K562 (cell line): ENCODE results near the gene KCNQ5. TPM values are rescaled to one million over a fixed set of nuclear protein-coding genes. Genes with fewer than 3 reads are reported as not detected.

ENCODE experiments used
- ATAC-seq: fragments of 200-7000 bp; cut with Tn5 transposase; 3 replicates; pipeline ENCODE4 v1.9.1; 2020; ENCODE audit warnings: moderate library complexity
- BruUV-seq: library from RNA; stranded (reverse); fragments of 400-500 nt; replicated peaks from 2 replicates; lab custom pipeline; 2021; lab: Mats Ljungman, UMichigan
- CTCF ChIA-PET: fragments of 300-600 bp; formaldehyde crosslinking; extraction: SDS; loops from one replicate; lab custom pipeline; 2021; ENCODE audit warnings: low intra/inter-chr PET ratio; lab: Yijun Ruan, JAX
- POLR2A ChIA-PET: fragments of 300-600, 350-650 bp; sonication (Branson Sonifier 250); formaldehyde crosslinking; extraction: SDS; loops from one replicate; lab custom pipeline; 2021; ENCODE audit warnings: antibody characterized with exemption, inconsistent platforms; lab: Yijun Ruan, JAX
- DNase-seq, 4 experiments: peaks; one replicate each; pipeline versions ENCODE4 v3.0.0 to v3.0.0-alpha.2; 2011 to 2018; ENCODE audit warnings: low spot score in 3 of 4, mixed read lengths in 3 of 4; ENCODE audit errors: extremely low read depth in 1 of 4
- FAIRE-seq: peaks from 2 replicates; lab custom pipeline; 2011; peaks lifted over from hg19 to GRCh38; lab: Jason Lieb, UNC
- H2AFZ ChIP-seq: 2 replicates; pipeline ENCODE4 v1.6.0; 2011; ENCODE audit warnings: low read depth, low read length, control low read depth, inconsistent platforms
- H3K27ac ChIP-seq: fragments of 200-600 bp; 3 replicates; pipeline ENCODE4 v1.8.0; 2011; ENCODE audit warnings: low read depth, mild to moderate bottlenecking, control low read depth, inconsistent platforms, low read length, moderate library complexity, mixed read lengths; ENCODE audit errors: extremely low read depth
- H3K27me3 ChIP-seq, 2 experiments: fragments of 300-600 bp in 1 of 2; 2 replicates in 1 of 2; 3 replicates in 1 of 2; pipeline versions ENCODE4 v1.6.0 to v1.8.0; 2011; ENCODE audit warnings: inconsistent platforms in 2 of 2, low read length in 2 of 2, mild to moderate bottlenecking in 1 of 2, mixed read lengths in 1 of 2, moderate library complexity in 1 of 2; ENCODE audit not compliant: control insufficient read depth in 2 of 2, insufficient read depth in 2 of 2
- H3K36me3 ChIP-seq: fragments of 300-600 bp; 3 replicates; pipeline ENCODE4 v1.8.0; 2011; ENCODE audit warnings: mild to moderate bottlenecking, low read length, inconsistent platforms; ENCODE audit not compliant: control insufficient read depth, insufficient read depth
- H3K4me1 ChIP-seq, 2 experiments: fragments of 200-600 bp in 1 of 2; replicated peaks in 1 of 2; 2 replicates in 1 of 2; 3 replicates in 1 of 2; pipeline versions ENCODE4 v1.5.1 to v1.8.0; 2011; ENCODE audit warnings: inconsistent platforms in 2 of 2, low read length in 2 of 2, mild to moderate bottlenecking in 1 of 2, mixed read lengths in 1 of 2, moderate library complexity in 1 of 2; ENCODE audit not compliant: control insufficient read depth in 2 of 2, insufficient read depth in 2 of 2
- H3K4me2 ChIP-seq: 2 replicates; pipeline ENCODE4 v1.6.1; 2011; ENCODE audit warnings: low read length, control low read depth, inconsistent platforms, mixed read lengths; ENCODE audit not compliant: insufficient read depth
- H3K4me3 ChIP-seq: fragments of 200-600 bp; sonication (generic), shearing (Covaris generic); 2 replicates; pipeline ENCODE4 v1.5.1; 2016; ENCODE audit warnings: control low read depth, inconsistent platforms
- H3K79me2 ChIP-seq: fragments of 200-600 bp; 3 replicates; pipeline ENCODE4 v1.8.0; 2011; ENCODE audit warnings: low read length, inconsistent platforms; ENCODE audit not compliant: control insufficient read depth, insufficient read depth
- H3K9ac ChIP-seq, 2 experiments: 2 replicates each; pipeline versions ENCODE4 v1.6.0 to v1.6.1; 2011; ENCODE audit warnings: low read depth in 2 of 2, low read length in 2 of 2, control low read depth in 1 of 2, inconsistent platforms in 1 of 2, mild to moderate bottlenecking in 1 of 2, mixed read lengths in 1 of 2; ENCODE audit not compliant: insufficient read depth in 1 of 2
- H3K9me1 ChIP-seq: one replicate; pipeline ENCODE4 v1.6.0; 2011; ENCODE audit warnings: inconsistent platforms, mild to moderate bottlenecking, low read length, moderate library complexity; ENCODE audit not compliant: control insufficient read depth, insufficient read depth
- H3K9me3 ChIP-seq: replicated peaks from 2 replicates; pipeline ENCODE4 v1.5.1; 2011; ENCODE audit warnings: low read depth, low read length, inconsistent platforms; ENCODE audit not compliant: control insufficient read depth, insufficient read depth
- H4K20me1 ChIP-seq: replicated peaks from 2 replicates; pipeline ENCODE4 v1.6.1; 2011; ENCODE audit warnings: low read length, inconsistent platforms, mixed read lengths; ENCODE audit not compliant: control insufficient read depth, insufficient read depth
- BHLHE40 ChIP-seq: IDR thresholded peaks from 2 replicates; pipeline ENCODE4 v1.6.1; 2011; ENCODE audit warnings: low read length, improper control_type of control experiment
- CBX2 ChIP-seq: fragments of 200-600 bp; sonication (generic); IDR thresholded peaks from one replicate; pipeline ENCODE4 v1.6.1; 2012; ENCODE audit warnings: mild to moderate bottlenecking, low read length, inconsistent platforms; ENCODE audit not compliant: insufficient read depth, poor library complexity, severe bottlenecking
- EP300 ChIP-seq: IDR thresholded peaks from 2 replicates; pipeline ENCODE4 v1.6.1; 2012; ENCODE audit warnings: low read length, improper control_type of control experiment
- ETV1 ChIP-seq: fragments of 450-650 bp; conservative IDR thresholded peaks from 2 replicates; pipeline ENCODE4 v1.6.1; 2016; ENCODE audit warnings: missing genetic modification characterization, control low read depth, low read depth, missing compliant biosample characterization
- GABPA ChIP-seq: fragments of 200-800 bp; sonication (Bioruptor generic); conservative IDR thresholded peaks from 2 replicates; pipeline ENCODE4 v1.6.1; 2016; ENCODE audit warnings: low read depth, missing genetic modification characterization, missing compliant biosample characterization
- GABPB1 ChIP-seq: sonication (generic); formaldehyde crosslinking; IDR thresholded peaks from 2 replicates; pipeline ENCODE4 v1.8.0; 2022; ENCODE audit warnings: mild to moderate bottlenecking, missing genetic modification reagents
- GTF2A2 ChIP-seq: IDR thresholded peaks from 2 replicates; pipeline ENCODE4 v1.6.1; 2016; ENCODE audit warnings: mild to moderate bottlenecking, missing genetic modification characterization, missing compliant biosample characterization
- JUNB ChIP-seq: fragments of 450-650 bp; formaldehyde crosslinking; conservative IDR thresholded peaks from 2 replicates; pipeline ENCODE4 v1.4.0; 2020; ENCODE audit warnings: mild to moderate bottlenecking
- MCM3 ChIP-seq: fragments of 450-650 bp; IDR thresholded peaks from 2 replicates; pipeline ENCODE4 v1.6.1; 2016
- NFATC3 ChIP-seq: fragments of 450-650 bp; IDR thresholded peaks from 2 replicates; pipeline ENCODE4 v1.6.1; 2017; ENCODE audit warnings: mild to moderate bottlenecking
- NRF1 ChIP-seq, 2 experiments: fragments of 450-650 bp; IDR thresholded peaks in 1 of 2; conservative IDR thresholded peaks in 1 of 2; 2 replicates each; pipeline ENCODE4 v1.6.1; 2014; ENCODE audit warnings: mild to moderate bottlenecking in 2 of 2
- PTRF ChIP-seq: fragments of 450-650 bp; IDR thresholded peaks from 2 replicates; pipeline ENCODE4 v1.6.1; 2016; ENCODE audit warnings: mild to moderate bottlenecking, missing genetic modification characterization, missing compliant biosample characterization
- SMAD1 ChIP-seq: fragments of 150-350 bp; IDR thresholded peaks from 2 replicates; pipeline ENCODE4 v1.6.1; 2014; ENCODE audit warnings: low read length, low read depth; ENCODE audit not compliant: partially characterized antibody
- XRCC5 ChIP-seq: fragments of 200-400 bp; formaldehyde crosslinking; IDR thresholded peaks from 2 replicates; pipeline ENCODE4 v1.6.1; 2017; ENCODE audit warnings: low read depth, mild to moderate bottlenecking, low read length
- ZNF699 ChIP-seq: fragments of 250-450 bp; sonication (Bioruptor Pico); IDR thresholded peaks from 2 replicates; pipeline ENCODE4 v1.8.0; 2021; ENCODE audit warnings: mild to moderate bottlenecking, moderate library complexity; ENCODE audit not compliant: insufficient replicate concordance
- WGBS: fragments of 100-300 bp; shearing (Covaris generic); methylation state at CpG from one replicate; pipeline ENCODE4 v1.1.6; 2016; ENCODE audit warnings: low coverage, mixed read lengths; ENCODE audit not compliant: insufficient coverage; ENCODE audit errors: missing lambda C conversion rate; 5-methylcytosine and 5-hydroxymethylcytosine counted together
- in situ Hi-C: fragments of 300-500 bp; cut with MboI; formaldehyde crosslinking; loops from 4 replicates; pipeline ENCODE4 v1.15.0; 2018; ENCODE audit warnings: inconsistent platforms, mixed read lengths
- intact Hi-C: fragments of 100-400 bp; cut with micrococcal nuclease; formaldehyde crosslinking; loops from 2 replicates; pipeline ENCODE4 v1.14.2; 2022
- polyA plus RNA-seq, 8 experiments: library from polyadenylated mRNA; depleted of rRNA in 4 of 8; stranded (reverse) in 5 of 8; unstranded in 3 of 8; fragments of >200 nt; fragmentation: Nextera tagmentation in 2 of 8; fragmentation: Illumina TruSeq in 1 of 8; extraction: Ambion mirVana in 2 of 8; extraction: Trizol in 1 of 8; gene quantifications; 2 replicates each; pipeline versions ENCODE4 v1.2.1 to v1.2.3, GENCODE V29; 2011 to 2014; ENCODE audit warnings: inconsistent platforms in 1 of 8, missing spikeins in 1 of 8
- total RNA-seq, 7 experiments: library from RNA; depleted of rRNA in 6 of 7; stranded (reverse); fragments of >200 nt in 6 of 7; fragmentation: Illumina TruSeq in 2 of 7; extraction: Trizol in 2 of 7; gene quantifications; 2 replicates each; pipeline versions ENCODE4 v1.2.1 to v1.2.3, GENCODE V29; 2011 to 2021; ENCODE audit warnings: low replicate concordance in 1 of 7
- TF ChIP-seq, protein P1 (sequence below): fragments of 250-450 bp; sonication (Bioruptor Pico); IDR thresholded peaks from 2 replicates; pipeline ENCODE4 v1.9.0; 2021; ENCODE audit warnings: mild to moderate bottlenecking, inconsistent platforms
- TF ChIP-seq, protein P2 (sequence below), 2 experiments: fragments of 200-800 bp in 1 of 2; sonication (Bioruptor generic) in 1 of 2; sonication (generic) in 1 of 2; formaldehyde crosslinking in 1 of 2; IDR thresholded peaks in 1 of 2; conservative IDR thresholded peaks in 1 of 2; 2 replicates each; pipeline versions ENCODE4 v1.5.0 to v1.6.1; 2016 to 2020; ENCODE audit warnings: missing compliant biosample characterization in 1 of 2, missing genetic modification characterization in 1 of 2, missing genetic modification reagents in 1 of 2

Gene KCNQ5
- total and polyA plus RNA-seq, 9 of the 15 experiments (the other 6 are each of a cell fraction or from before 2014, with no cell fraction given): 0.31 to 5.9 (median 2.6) TPM

DNA sequence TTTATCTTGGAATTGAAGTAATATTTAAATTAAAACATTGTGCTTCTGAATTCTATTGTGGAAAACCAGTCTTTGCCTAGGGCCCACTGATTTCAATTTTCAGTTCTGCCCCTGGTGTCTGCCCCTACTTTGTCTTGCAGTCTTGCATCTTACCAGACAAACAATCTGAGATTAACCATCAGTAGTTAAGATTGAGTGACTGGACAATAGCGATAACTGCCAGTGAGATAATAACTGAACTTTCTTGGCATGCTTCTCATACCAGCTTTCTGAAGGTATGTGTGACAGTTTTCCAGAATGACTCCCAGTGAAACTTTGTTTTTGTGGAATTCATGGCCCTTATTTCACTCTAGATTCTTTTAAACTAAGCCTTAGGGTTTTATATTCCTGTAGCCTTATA, 53.5 kb downstream of the KCNQ5 start:
- no TSS peak for BruUV-seq

More for the DNA sequence above, 53.5 kb downstream of the KCNQ5 start:
- CTCF ChIA-PET: no interaction called here
- intact Hi-C loops: no loop called here
- Histone ChIP-seq H3K9me1 (no peaks in the 10 kb centered on the region), H3K4me2 (no peak overlapping the region), H4K20me1 (no peaks in the 10 kb centered on the region), H3K4me1 (no peaks in the 10 kb centered on the region), H2AFZ (no peak overlapping the region), H3K27me3 (no peaks in the 10 kb centered on the region), H3K4me3 (no peak overlapping the region)
- no peak for FAIRE-seq
- no peak for ATAC-seq
- TF ChIP-seq EP300 (no peak), GABPA (tag) (no peak), MCM3 (no peak), ETV1 (tag) (no peak), NFATC3 (no peak), CBX2 (no peak), ZNF699 (CRISPR knock-in tag) (no peak), BHLHE40 (no peak), SMAD1 (no peak), XRCC5 (no peak), GTF2A2 (no peak), GABPB1 (CRISPR knock-in tag) (no peak), JUNB (CRISPR knock-in tag) (no peak), NRF1 (conservative IDR thresholded peaks at IDR 0.05 in 1 of 2, IDR thresholded peaks at IDR 0.05 in 1 of 2) (no peak), PTRF (tag) (no peak)
- TF ChIP-seq, protein P1, sequence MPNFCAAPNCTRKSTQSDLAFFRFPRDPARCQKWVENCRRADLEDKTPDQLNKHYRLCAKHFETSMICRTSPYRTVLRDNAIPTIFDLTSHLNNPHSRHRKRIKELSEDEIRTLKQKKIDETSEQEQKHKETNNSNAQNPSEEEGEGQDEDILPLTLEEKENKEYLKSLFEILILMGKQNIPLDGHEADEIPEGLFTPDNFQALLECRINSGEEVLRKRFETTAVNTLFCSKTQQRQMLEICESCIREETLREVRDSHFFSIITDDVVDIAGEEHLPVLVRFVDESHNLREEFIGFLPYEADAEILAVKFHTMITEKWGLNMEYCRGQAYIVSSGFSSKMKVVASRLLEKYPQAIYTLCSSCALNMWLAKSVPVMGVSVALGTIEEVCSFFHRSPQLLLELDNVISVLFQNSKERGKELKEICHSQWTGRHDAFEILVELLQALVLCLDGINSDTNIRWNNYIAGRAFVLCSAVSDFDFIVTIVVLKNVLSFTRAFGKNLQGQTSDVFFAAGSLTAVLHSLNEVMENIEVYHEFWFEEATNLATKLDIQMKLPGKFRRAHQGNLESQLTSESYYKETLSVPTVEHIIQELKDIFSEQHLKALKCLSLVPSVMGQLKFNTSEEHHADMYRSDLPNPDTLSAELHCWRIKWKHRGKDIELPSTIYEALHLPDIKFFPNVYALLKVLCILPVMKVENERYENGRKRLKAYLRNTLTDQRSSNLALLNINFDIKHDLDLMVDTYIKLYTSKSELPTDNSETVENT: no peak
- TF ChIP-seq, protein P2, sequence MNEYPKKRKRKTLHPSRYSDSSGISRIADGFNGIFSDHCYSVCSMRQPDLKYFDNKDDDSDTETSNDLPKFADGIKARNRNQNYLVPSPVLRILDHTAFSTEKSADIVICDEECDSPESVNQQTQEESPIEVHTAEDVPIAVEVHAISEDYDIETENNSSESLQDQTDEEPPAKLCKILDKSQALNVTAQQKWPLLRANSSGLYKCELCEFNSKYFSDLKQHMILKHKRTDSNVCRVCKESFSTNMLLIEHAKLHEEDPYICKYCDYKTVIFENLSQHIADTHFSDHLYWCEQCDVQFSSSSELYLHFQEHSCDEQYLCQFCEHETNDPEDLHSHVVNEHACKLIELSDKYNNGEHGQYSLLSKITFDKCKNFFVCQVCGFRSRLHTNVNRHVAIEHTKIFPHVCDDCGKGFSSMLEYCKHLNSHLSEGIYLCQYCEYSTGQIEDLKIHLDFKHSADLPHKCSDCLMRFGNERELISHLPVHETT (CRISPR knock-in tag; conservative IDR thresholded peaks at IDR 0.05 in 1 of 2, IDR thresholded peaks at IDR 0.05 in 1 of 2): no peak
- TF ChIP-seq, all 486 proteins: peak for 0
- POLR2A ChIA-PET: interaction anchor here (1.0 kb wide), 1 partner anchor 18 kb away, joined by 3 read pairs; no protein-coding TSS in a partner anchor
- in situ Hi-C loops: no loop called here
- Histone ChIP-seq H3K79me2 (no peaks in the 10 kb centered on the region), H3K9me3 (no peaks in the 10 kb centered on the region), H3K9ac (no peak overlapping the region), H3K36me3 (no peaks in the 10 kb centered on the region), H3K27ac (no peak overlapping the region)
- WGBS: 41% methylated on average over 1 of the region's 1 CpG
- no peak for DNase-seq
